GM18858 (cell line): ENCODE data around the gene MAEA.
"Not testable (repeated sequence)": the region's sequence is repeated elsewhere in the genome, so short reads cannot be mapped to it uniquely, and the experiment has no call there.

Experiments used
- ATAC-seq: cut with Tn5 transposase; IDR thresholded peaks from one replicate; pipeline ENCODE4 v1.9.1; 2021; ENCODE audit not compliant: unreplicated experiment

The MAEA gene

DNA sequence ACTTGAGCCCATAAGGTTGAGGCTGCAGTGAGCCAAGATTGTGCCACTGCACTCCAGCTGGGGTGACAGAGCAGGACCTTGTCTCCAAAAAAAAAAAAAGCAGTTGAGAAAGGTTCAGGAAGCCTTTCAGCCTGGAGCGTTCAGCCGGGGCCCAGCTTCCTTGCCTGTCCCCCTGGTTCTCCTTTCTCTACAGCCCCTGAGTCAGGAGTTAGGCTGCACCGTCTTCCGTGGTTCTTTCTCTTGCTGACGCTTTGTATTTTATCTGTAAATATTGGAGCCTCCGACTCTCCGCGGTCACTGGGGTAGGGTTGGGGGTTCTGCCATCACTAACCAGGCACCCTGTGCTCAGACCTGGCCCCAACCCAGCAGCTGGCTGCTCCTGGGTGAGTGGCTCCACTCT, 43.6 kb downstream of the MAEA start:
- no peak for ATAC-seq

DNA sequence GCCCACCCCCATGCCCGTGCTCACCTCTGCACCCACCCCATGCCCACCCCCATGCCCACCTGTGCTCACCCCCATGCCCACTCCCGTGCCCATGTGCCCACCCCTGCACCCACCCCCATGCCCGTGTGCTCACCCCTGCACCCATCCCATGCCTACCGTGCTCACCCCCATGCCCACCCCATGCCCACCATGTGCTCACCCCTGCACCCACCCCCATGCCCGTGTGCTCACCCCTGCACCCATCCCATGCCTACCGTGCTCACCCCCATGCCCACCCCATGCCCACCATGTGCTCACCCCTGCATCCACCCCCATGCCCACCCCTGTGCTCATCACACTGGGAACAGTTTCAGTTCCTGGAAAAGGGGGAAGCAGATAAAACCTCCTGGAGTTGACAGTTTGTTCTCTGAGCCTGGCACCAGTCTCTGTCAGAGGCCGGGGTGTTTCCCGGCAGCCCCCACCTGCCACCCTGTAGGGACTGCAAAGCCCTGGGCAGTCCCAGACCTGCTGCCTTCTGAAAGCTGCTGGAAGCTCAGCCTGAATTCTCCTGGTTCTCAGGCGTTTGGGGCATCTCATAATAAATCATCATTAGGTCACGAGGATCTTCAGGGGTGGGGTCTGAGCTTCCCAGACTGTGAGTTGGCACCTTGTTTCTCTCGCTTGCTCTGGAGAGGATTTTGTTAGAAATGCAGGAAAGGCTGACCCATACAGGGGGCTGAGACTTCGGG, 44.3 kb downstream of the MAEA start:
- ATAC-seq = not testable (repeated sequence)

DNA sequence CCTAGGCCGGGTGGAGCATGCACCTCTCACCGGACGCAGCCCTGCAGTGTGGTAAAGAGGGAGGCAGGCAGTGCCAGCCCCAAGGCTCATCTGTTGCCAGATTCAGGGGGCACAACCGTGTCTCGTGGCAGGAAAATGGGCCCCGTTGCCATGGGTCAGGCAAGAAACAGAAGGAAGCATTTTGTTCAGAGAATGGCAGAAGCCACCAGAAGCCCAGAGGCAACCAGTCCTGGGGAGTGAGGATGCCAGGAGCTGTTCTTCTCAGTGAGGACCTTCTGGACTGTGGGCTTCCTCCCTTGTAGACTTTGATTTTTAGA, 44.8 kb downstream of the MAEA start:
- no peak for ATAC-seq

DNA sequence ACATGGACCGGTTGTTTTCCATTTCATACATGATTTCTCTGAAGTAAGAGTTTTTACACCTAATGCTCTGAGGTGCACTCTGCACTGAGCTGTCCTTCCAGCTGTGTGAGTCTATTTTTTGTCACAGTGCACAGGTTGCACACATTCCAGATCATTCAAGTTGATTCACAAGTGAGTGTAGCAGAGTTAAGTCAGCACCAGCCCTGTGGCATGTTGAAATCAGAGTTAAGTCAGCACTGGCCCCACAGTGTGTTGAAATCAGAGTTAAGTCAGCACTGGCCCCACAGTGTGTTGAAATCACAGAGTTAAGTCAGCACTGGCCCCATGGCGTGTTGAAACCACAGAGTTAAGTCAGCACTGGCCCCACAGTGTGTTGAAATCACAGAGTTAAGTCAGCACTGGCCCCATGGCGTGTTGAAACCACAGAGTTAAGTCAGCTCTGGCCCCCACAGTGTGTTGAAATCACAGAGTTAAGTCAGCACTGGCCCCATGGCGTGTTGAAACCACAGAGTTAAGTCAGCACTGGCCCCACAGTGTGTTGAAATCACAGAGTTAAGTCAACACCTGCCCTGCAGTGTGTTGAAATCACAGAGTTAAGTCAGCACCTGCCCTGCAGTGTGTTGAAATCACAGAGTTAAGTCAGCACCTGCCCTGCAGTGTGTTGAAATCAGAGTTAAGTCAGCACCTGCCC, 45.6 kb downstream of the MAEA start:
- not testable (repeated sequence) for ATAC-seq

DNA sequence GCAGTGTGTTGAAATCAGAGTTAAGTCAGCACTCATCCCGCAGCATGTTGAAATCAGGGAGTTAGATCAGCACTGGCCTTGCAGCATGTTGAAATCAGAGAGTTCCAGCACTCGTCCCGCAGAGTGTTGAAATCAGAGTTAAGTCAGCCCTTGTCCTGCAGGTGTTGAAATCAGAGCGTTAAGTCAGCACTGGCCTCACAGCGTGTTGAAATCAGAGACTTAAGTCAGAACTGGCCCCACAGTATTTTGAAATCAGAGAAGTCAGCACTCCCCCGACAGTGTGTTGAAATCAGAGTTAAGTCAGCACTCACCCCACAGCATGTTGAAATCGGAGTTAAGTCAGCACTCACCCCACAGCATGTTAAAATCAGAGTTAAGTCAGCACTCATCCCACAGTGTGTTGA, 46.4 kb downstream of the MAEA start:
- ATAC-seq = no peak

DNA sequence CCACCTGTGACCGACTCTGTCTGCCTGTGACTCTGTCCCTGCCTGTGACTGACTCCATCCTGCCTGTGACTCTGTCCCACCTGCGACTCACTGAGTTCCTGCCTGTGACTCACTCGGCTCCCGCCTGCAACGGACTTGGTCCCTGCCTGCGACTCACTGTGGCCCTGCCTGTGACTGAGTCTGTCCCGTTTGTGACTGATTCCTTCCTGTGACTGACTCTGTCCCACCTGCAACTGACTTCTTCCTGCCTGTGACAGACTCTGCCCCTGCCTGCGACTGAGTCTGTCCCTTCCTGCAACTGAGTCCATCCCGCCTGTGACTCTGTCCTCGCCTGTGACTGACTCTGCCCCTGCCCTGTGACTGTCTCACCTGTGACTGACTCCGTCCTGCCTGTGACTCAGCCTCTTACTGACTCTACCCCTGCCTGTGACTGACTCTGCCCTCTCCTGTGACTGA, 47.7 kb downstream of the MAEA start:
- no peak for ATAC-seq

DNA sequence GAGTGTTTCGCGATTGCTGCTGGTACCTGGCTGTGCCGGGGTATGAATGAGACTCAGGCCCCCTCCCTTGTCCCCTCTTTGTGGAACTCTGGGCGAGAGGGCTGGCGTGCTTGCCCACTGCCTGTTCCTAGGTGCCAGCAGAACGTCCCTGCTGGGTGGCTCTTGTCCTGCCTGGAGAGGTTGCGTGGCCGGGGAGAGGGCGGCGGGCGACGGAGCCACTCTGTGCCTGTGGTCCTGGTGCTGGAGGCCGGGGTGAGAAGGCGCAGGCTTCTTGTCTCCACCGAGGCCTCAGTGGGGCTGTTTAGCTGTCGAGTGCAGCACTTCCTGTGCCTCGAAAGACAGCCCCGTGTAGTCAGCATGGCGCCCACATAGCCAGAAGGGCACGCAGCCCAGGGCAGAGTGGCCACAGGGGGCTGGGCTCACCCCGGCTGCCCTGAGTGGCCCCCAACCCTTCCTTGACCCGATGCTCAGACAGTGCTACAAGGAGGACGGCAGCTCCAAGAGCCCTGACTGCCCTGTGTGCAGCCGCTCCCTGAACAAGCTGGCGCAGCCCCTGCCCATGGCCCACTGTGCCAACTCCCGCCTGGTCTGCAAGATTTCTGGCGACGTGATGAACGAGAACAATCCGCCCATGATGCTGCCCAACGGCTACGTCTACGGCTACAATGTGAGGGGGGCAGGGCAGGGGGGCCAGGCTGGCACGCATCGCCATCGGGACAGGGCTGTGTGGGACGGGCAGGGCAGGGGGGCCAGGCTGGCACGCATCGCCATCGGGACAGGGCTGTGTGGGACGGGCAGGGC, 48.5 kb downstream of the MAEA start:
- no peak for ATAC-seq

DNA sequence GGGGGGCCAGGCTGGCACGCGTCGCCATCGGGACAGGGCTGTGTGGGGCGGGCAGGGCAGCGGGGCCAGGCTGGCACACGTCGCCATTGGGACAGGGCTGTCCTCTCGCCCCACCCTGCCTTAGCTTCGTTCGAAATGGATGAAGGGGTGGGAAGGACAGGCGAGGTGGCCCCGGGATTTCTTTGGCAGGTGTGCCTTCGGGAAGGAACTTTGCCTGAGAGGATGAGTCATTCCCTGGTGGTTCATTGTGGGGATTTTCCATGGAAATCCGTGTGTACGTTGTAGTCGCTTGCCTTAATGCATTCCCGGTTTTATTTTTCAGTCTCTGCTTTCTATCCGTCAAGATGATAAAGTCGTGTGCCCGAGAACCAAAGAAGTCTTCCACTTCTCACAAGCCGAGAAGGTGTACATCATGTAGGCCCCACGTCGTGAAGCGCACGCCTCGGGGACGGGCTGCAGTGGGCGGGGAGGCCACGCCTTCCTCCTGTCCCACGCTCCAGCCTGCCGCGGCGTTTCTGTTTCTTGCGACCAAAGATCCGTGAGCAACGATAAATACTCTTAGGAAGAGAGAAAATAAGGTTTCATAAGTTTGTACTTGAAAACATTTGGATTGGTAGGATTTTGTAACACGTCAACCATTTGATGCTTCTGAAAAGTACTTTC, 49.2 kb downstream of the MAEA start:
- no peak for ATAC-seq

DNA sequence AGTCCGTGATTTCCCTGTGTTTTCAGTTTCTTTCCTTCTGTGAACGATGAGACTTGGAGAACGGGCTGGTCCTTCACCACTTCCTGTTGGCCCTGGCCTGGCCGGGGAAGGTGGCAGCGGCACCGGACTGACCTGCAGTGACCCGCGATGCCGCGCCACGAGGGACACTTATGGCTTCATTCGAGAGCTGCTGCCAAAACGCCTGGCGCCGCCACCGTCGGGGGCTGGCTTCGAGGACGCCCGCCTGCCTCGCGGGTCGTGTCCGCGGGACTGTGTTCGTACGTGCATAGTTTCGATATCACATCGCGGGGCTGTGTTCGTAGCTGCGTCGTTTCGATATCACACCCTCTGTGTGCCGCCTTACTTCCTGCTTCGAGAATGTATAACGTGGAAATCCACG, 49.8 kb downstream of the MAEA start:
- no peak for ATAC-seq

DNA sequence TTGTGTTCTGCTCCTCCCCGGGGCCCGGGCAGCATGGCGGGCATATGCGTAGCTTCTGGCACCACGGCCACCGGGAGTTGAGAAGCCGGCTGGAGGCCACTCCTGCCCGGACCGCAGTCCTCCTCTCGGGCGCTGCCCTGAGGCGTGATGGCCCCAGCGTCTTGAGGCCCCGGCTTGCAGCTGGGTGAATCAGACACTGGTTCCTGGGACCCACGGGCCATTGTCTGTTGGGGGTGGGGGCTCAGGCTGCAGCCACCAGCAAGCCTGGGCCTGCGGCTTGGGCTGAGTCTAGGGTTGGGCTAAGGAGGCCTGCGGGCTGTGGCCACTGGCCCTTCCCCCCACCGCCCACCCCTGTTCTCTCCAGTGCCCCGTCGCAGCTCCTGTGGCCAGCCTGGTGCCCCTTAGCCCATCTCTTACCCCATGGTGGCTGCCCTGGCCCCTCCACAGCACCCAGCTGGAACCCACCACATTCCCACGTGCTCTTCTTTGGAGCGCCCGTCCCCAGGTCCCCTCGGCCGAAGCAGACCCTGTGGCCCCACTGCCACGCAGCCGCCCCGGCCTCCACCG, 50.6 kb downstream of the MAEA start:
- ATAC-seq = no peak

DNA sequence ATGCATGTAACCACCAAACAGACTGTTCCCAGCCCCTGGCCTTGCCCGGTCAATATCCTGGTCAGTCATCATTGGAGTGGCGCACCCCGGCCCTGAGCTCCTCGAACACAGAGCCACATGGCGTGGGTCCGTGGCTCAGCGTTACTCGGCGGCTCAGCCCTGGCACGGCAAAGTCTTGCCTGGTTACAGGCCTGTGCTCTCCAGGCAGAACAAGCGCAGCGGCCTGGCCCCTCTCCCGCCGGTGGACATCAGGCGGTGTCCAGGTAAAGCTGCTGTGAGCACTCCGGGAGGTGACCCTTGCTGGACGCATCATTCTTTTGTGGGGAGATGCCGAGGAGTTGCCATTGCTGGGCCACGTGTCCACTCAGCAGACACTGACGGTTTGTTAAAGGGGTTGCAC, 51.2 kb downstream of the MAEA start:
- no peak for ATAC-seq

DNA sequence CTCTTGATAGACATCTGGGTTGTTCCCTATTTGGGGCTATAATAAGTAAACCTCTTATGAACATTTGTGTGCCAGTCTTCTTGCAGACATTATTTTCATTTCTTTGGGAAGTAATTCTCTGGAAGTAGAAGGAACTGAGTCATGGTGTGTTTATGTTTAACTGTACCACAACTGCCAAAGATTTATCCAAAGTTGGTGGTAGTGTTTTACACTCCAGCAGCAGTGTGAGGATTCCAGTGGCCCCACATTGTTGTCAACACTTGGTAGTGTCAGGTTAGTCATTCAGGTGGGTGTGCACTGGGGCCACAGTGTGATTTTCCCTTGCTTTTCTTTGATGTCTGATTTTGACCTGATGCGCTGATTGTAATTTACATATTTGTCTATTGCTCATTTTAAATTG, 52.3 kb downstream of the MAEA start:
- ATAC-seq = no peak

DNA sequence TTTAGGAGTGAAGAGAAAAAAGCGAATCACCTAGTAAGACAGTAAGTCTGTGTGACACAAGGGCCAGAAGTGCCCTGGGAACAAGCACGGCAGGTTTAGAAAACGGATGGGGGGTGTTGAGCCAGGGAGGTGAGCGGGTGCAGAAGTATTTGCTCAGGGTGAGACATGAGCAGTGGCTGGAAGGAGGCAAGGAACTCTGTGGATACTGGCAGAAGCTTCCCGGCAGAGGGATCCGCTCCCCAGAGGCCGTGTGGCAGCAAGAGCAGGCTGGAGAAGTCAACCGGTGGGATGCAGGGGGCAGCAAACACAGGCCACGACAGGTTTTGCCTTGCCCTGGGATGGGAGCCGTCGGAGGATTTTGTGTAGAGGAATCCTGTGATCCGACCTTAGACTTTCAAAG, 55.0 kb downstream of the MAEA start:
- ATAC-seq = no peak

DNA sequence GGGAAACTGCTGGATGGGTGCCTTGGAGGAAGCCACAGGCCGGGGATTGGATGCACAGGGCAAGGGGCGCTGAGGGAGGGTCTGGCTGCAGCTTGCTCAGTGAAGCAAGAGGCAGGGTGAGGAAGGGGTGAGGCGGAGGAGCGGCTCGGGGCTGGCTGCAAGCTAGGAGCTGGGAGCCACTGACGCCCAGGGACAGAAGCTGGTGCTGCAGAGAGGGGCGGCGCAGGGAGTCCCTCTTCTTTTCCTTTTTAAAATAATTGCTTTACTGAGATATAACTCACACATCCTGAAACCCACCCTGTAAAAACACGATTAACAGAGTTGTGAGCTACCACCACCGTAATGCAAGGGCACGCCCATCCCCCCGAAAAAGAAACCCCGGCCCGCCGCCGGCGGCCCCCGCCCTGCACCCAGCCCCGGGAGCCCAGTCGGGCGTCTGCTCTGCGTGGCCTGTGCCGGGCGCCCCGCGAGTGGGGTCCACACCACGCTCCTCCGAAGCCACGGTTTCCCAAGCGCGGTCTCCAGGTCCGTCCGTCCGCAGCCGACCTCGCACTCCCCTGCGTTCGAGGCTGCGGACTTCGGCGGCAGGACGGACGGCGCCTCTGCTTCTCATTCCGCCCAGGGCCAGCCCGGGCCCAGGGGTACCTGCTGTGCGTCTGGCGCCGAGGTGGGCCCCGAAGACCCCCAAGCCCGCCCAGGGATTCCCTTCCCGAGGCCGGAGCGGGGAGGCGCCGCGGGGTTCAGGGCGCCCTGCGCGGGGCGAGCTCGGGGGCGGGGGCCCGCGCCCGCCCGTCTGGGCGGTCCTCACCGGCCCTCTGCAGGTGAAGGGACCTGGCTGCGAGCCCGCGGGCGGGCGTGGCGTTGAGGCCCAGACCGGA, 56.5 kb downstream of the MAEA start:
- ATAC-seq = peak; percentile 0

DNA sequence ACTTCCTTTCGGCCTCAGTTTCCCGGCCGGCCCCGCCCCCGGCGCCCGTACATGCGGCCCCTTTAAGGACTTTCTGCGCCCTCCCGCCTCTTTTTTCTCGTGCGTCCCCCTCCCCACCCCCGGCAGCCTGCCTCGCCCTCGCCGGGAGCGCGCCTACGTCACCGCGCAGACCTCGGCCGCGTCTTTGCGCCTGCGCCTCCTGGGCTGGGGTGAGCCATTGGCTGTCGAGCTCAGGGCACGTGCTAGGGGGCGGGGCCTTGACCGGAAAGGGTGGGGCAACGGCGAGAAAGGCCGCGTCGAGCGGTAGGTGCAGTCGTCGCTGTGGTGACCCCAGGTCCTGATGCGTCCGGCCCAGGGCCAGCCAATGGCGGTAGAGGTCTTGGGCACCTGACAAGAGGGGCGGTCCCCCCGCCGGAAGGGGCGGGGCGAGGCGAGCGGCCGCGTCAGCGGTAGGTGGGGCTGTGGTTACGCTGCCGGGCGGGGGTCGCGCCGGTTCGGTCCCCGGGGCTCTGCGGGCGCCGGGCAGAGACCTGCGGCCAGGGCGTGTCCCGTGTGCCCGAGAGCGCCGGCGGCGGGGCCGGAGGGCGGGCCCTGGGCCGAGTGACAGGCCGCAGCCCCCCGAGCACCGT, 57.2 kb downstream of the MAEA start, which contains the start of gene UVSSA:
TSS of gene UVSSA (plus strand) at position 428 of the 629 bp plus-strand sequence. CDS start 884 bp downstream, outside the sequence.
- ATAC-seq = peak; percentile 85

DNA sequence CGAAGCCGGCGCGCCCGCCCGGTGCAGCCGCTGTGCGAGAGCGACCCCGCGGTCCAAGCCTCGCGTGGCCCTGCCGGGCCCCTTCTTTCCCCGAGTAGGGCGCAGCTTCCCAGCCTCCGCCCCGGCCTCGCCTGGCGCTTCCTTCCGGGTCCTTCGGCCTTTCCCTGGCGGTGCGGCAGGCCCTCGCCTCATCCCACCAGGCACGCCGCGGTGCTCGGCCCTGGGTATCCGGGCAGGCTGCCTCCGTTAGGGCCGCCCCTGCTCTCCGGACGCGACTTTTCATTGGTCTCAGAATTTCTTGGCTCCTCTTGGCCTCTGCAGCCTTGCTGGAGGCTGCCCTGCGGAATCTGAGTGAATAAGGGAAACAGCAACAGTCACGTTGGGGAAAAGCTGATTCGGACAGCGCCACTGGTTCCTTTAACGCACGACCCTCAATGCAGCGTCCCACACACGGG, 57.7 kb downstream of the MAEA start:
- peak; percentile 24 for ATAC-seq

DNA sequence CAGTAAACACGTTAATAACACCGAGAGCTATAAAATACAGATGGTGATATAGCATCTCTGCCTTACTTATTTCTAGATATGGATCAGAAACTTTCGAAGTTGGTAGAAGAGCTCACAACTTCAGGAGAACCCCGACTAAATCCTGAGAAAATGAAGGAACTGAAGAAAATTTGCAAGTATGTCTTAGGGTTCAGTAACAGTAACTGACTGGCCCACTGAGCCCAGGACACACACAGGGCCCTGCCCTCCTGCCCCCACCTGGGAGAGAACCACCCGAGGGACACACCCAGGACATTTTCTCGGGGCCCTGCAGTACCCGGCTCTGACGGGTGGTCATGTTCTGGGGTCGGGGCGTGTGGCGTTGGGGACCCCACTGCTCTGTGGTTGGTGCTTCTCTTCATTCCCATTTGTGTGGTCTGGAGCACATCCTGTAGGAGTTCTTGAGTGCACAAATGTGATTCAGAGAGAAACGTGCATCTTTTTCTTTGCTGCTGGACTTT, 58.4 kb downstream of the MAEA start:
- ATAC-seq = no peak

DNA sequence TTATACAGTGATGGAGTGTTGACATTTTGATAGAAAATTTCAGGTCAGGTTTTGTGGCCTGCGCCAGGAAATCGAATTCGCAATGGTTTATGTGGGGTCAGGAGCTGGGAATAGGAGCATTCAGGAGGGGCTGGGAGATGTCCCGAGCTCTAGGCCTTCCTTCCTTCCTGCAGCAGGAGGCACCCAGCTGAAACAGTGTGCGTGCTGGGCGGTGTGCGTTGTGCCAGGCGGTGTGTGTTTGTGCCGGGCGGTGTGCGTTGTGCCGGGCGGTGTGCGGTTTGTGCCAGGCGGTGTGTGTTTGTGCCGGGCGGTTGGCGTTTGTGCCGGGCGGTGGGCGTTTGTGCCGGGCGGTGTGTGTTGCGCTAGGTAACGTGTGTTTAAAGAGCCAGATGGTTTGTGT, 59.1 kb downstream of the MAEA start:
- ATAC-seq = no peak
